SK-N-SH treated with all-trans-retinoic acid at 6 μM for 48 hours (cell line): Measurements from ENCODE around the gene FUBP3.

Experiments
- ATAC-seq: fragments of 200-7000 bp; cut with Tn5 transposase; 3 replicates; pipeline ENCODE4 v1.9.1; 2020; ENCODE audit warnings: mild to moderate bottlenecking, moderate library complexity
- BACH2 ChIP-seq: fragments of 250-450 bp; sonication (Bioruptor Pico); IDR thresholded peaks from 2 replicates; pipeline ENCODE4 v1.9.0; 2021; ENCODE audit warnings: mild to moderate bottlenecking, borderline replicate concordance
- CREB5 ChIP-seq: fragments of 250-450 bp; sonication (Bioruptor Pico); IDR thresholded peaks from 2 replicates; pipeline ENCODE4 v1.5.1; 2020; ENCODE audit warnings: low read depth, mild to moderate bottlenecking, moderate library complexity
- CSDC2 ChIP-seq: fragments of 250-450 bp; sonication (Bioruptor Pico); IDR thresholded peaks from 2 replicates; pipeline ENCODE4 v1.5.0; 2020; ENCODE audit warnings: mild to moderate bottlenecking, moderate library complexity
- ESRRG ChIP-seq: fragments of 250-450 bp; sonication (Bioruptor Pico); IDR thresholded peaks from 2 replicates; pipeline ENCODE4 v1.6.1; 2021; ENCODE audit warnings: mild to moderate bottlenecking
- GLIS3 ChIP-seq: fragments of 250-450 bp; sonication (Bioruptor Pico); IDR thresholded peaks from 2 replicates; pipeline ENCODE4 v1.5.0; 2020; ENCODE audit warnings: mild to moderate bottlenecking, moderate library complexity
- ISL1 ChIP-seq: fragments of 250-450 bp; sonication (Bioruptor Pico); IDR thresholded peaks from 2 replicates; pipeline ENCODE4 v2.1.2; 2022; ENCODE audit warnings: mild to moderate bottlenecking, moderate library complexity
- OSR1 ChIP-seq: fragments of 250-450 bp; sonication (Bioruptor Pico); IDR thresholded peaks from 2 replicates; pipeline ENCODE4 v1.8.0; 2022; ENCODE audit warnings: moderate library complexity, mild to moderate bottlenecking, inconsistent platforms
- PPARA ChIP-seq: fragments of 250-450 bp; sonication (Bioruptor Pico); IDR thresholded peaks from 2 replicates; pipeline ENCODE4 v1.5.0; 2020; ENCODE audit warnings: mild to moderate bottlenecking, borderline replicate concordance
- RARB ChIP-seq: fragments of 250-450 bp; sonication (Bioruptor Pico); IDR thresholded peaks from 2 replicates; pipeline ENCODE4 v1.8.0; 2021; ENCODE audit warnings: mild to moderate bottlenecking, moderate library complexity
- SNAI2 ChIP-seq: fragments of 250-450 bp; sonication (Bioruptor Pico); IDR thresholded peaks from 2 replicates; pipeline ENCODE4 v1.5.0; 2020; ENCODE audit warnings: mild to moderate bottlenecking, moderate library complexity
- TCF4 ChIP-seq: fragments of 250-450 bp; sonication (Bioruptor Pico); IDR thresholded peaks from 2 replicates; pipeline ENCODE4 v1.8.0; 2021; ENCODE audit warnings: mild to moderate bottlenecking, moderate library complexity, borderline replicate concordance
- TOX ChIP-seq: fragments of 250-450 bp; sonication (Bioruptor Pico); IDR thresholded peaks from 2 replicates; pipeline ENCODE4 v1.8.0; 2021; ENCODE audit warnings: mild to moderate bottlenecking, moderate library complexity, borderline replicate concordance
- ZC3H10 ChIP-seq: fragments of 250-450 bp; sonication (Bioruptor Pico); IDR thresholded peaks from 2 replicates; pipeline ENCODE4 v1.5.1; 2021; ENCODE audit warnings: mild to moderate bottlenecking, moderate library complexity
- ZFP30 ChIP-seq: fragments of 450-650 bp; formaldehyde crosslinking; IDR thresholded peaks from 2 replicates; pipeline ENCODE4 v1.5.0; 2022; ENCODE audit warnings: mild to moderate bottlenecking, moderate library complexity
- ZNF70 ChIP-seq: fragments of 450-650 bp; formaldehyde crosslinking; IDR thresholded peaks from 2 replicates; pipeline ENCODE4 v1.5.0; 2020; ENCODE audit warnings: mild to moderate bottlenecking, moderate library complexity
- ZNF8 ChIP-seq: fragments of 450-650 bp; formaldehyde crosslinking; IDR thresholded peaks from 2 replicates; pipeline ENCODE4 v1.5.0; 2020; ENCODE audit warnings: mild to moderate bottlenecking, moderate library complexity
- TF ChIP-seq, protein P1 (sequence below): fragments of 250-450 bp; sonication (Bioruptor Pico); IDR thresholded peaks from 2 replicates; pipeline ENCODE4 v1.8.0; 2021; ENCODE audit warnings: low read depth, mild to moderate bottlenecking, moderate library complexity, borderline replicate concordance
- TF ChIP-seq, protein P2 (sequence below): fragments of 250-450 bp; sonication (Bioruptor Pico); IDR thresholded peaks from 2 replicates; pipeline ENCODE4 v1.8.0; 2020; ENCODE audit warnings: mild to moderate bottlenecking, moderate library complexity, borderline replicate concordance
- TF ChIP-seq, protein P3 (sequence below): fragments of 250-450 bp; sonication (Bioruptor Pico); IDR thresholded peaks from 2 replicates; pipeline ENCODE4 v1.5.0; 2020; ENCODE audit warnings: mild to moderate bottlenecking, moderate library complexity

Gene FUBP3

GRCh38 chr9:130667120-130667435, 87.7 kb downstream of the FUBP3 start:
- TF ChIP-seq, protein P1, sequence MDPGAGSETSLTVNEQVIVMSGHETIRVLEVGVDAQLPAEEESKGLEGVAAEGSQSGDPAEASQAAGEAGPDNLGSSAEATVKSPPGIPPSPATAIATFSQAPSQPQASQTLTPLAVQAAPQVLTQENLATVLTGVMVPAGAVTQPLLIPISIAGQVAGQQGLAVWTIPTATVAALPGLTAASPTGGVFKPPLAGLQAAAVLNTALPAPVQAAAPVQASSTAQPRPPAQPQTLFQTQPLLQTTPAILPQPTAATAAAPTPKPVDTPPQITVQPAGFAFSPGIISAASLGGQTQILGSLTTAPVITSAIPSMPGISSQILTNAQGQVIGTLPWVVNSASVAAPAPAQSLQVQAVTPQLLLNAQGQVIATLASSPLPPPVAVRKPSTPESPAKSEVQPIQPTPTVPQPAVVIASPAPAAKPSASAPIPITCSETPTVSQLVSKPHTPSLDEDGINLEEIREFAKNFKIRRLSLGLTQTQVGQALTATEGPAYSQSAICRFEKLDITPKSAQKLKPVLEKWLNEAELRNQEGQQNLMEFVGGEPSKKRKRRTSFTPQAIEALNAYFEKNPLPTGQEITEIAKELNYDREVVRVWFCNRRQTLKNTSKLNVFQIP (CRISPR knock-in tag) = no peak
- TF ChIP-seq TCF4 (CRISPR knock-in tag) (no peak), RARB (no peak), SNAI2 (CRISPR knock-in tag) (no peak), ZFP30 (CRISPR knock-in tag) (no peak), GLIS3 (CRISPR knock-in tag) (no peak), ESRRG (CRISPR knock-in tag) (no peak), ZC3H10 (no peak), TOX (CRISPR knock-in tag) (no peak), ZNF8 (no peak), BACH2 (CRISPR knock-in tag) (no peak), ISL1 (CRISPR knock-in tag) (no peak), CSDC2 (CRISPR knock-in tag) (no peak), PPARA (no peak), CREB5 (no peak)
- TF ChIP-seq, protein P2, sequence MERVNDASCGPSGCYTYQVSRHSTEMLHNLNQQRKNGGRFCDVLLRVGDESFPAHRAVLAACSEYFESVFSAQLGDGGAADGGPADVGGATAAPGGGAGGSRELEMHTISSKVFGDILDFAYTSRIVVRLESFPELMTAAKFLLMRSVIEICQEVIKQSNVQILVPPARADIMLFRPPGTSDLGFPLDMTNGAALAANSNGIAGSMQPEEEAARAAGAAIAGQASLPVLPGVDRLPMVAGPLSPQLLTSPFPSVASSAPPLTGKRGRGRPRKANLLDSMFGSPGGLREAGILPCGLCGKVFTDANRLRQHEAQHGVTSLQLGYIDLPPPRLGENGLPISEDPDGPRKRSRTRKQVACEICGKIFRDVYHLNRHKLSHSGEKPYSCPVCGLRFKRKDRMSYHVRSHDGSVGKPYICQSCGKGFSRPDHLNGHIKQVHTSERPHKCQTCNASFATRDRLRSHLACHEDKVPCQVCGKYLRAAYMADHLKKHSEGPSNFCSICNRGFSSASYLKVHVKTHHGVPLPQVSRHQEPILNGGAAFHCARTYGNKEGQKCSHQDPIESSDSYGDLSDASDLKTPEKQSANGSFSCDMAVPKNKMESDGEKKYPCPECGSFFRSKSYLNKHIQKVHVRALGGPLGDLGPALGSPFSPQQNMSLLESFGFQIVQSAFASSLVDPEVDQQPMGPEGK (CRISPR knock-in tag) = no peak
- TF ChIP-seq, protein P3, sequence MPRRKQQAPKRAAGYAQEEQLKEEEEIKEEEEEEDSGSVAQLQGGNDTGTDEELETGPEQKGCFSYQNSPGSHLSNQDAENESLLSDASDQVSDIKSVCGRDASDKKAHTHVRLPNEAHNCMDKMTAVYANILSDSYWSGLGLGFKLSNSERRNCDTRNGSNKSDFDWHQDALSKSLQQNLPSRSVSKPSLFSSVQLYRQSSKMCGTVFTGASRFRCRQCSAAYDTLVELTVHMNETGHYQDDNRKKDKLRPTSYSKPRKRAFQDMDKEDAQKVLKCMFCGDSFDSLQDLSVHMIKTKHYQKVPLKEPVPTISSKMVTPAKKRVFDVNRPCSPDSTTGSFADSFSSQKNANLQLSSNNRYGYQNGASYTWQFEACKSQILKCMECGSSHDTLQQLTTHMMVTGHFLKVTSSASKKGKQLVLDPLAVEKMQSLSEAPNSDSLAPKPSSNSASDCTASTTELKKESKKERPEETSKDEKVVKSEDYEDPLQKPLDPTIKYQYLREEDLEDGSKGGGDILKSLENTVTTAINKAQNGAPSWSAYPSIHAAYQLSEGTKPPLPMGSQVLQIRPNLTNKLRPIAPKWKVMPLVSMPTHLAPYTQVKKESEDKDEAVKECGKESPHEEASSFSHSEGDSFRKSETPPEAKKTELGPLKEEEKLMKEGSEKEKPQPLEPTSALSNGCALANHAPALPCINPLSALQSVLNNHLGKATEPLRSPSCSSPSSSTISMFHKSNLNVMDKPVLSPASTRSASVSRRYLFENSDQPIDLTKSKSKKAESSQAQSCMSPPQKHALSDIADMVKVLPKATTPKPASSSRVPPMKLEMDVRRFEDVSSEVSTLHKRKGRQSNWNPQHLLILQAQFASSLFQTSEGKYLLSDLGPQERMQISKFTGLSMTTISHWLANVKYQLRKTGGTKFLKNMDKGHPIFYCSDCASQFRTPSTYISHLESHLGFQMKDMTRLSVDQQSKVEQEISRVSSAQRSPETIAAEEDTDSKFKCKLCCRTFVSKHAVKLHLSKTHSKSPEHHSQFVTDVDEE (CRISPR knock-in tag) = no peak
- ATAC-seq = no peak

- ATAC-seq = no peak
- TF ChIP-seq ZNF8 (no peak), CREB5 (no peak), TOX (CRISPR knock-in tag) (no peak), ZNF70 (CRISPR knock-in tag) (no peak), PPARA (no peak), SNAI2 (CRISPR knock-in tag) (no peak), ESRRG (CRISPR knock-in tag) (no peak), OSR1 (CRISPR knock-in tag) (no peak), ZFP30 (CRISPR knock-in tag) (no peak), BACH2 (CRISPR knock-in tag) (no peak), ZC3H10 (no peak)
- TF ChIP-seq, protein P3 (CRISPR knock-in tag) = no peak
- TF ChIP-seq, protein P1 (CRISPR knock-in tag) = no peak
- TF ChIP-seq, all 23 proteins: peak for 0
These were observed 88.8 kb downstream of the FUBP3 start for GRCh38 chr9:130668196-130668595.
